Measurements from ENCODE around the gene ZNF326. TPM values are rescaled to one million over a fixed set of nuclear protein-coding genes. Genes with fewer than 3 reads are reported as not detected.

Gene ZNF326, protein sequence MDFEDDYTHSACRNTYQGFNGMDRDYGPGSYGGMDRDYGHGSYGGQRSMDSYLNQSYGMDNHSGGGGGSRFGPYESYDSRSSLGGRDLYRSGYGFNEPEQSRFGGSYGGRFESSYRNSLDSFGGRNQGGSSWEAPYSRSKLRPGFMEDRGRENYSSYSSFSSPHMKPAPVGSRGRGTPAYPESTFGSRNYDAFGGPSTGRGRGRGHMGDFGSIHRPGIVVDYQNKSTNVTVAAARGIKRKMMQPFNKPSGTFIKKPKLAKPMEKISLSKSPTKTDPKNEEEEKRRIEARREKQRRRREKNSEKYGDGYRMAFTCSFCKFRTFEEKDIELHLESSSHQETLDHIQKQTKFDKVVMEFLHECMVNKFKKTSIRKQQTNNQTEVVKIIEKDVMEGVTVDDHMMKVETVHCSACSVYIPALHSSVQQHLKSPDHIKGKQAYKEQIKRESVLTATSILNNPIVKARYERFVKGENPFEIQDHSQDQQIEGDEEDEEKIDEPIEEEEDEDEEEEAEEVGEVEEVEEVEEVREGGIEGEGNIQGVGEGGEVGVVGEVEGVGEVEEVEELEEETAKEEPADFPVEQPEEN
- total RNA-seq, result 28.1 TPM

DNA sequence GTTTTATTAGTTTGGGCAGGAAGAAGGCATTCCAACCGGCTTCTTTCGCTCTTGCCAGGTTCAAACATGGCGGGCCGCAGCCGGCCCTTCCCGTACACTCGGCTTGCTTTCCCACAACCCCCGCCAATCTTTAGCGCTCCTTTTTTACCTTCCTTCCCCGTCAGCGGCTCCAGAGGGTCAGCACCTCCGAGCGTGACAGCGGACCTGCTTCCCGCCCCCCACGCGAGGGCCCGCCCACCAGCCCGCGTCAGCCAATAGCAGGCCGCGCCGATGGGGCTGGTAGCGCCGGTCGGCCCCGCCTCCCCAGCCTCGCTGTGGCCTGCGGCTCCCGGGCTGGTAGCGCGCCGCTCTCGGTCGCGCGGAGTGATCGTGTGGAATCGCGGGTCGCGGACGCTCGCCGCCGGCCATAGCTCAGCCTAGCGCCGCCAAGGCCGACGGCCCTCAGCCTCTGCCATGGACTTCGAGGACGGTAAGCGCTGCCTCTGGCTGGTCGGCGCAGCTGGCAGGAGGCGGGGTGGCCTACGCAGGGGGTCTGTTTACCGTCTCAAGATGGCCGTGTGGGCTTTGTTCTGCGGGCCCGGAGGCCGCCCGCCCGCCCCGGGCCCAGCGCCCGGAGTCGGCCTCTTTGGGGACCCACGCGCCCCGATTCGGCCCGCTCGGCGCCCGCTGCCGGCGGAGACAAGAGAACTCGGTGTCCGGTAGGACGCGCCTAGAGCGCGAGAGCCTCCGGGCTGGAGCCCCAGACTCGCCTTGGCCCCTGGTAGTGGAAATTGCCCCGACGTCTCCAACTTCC is at the start of gene ZNF326:
TSS of gene ZNF326 (plus strand) at position 306 of the 793 bp plus-strand sequence. CDS start at position 454, 148 bp downstream.
- DNase-seq, result peak; percentile 98

DNA sequence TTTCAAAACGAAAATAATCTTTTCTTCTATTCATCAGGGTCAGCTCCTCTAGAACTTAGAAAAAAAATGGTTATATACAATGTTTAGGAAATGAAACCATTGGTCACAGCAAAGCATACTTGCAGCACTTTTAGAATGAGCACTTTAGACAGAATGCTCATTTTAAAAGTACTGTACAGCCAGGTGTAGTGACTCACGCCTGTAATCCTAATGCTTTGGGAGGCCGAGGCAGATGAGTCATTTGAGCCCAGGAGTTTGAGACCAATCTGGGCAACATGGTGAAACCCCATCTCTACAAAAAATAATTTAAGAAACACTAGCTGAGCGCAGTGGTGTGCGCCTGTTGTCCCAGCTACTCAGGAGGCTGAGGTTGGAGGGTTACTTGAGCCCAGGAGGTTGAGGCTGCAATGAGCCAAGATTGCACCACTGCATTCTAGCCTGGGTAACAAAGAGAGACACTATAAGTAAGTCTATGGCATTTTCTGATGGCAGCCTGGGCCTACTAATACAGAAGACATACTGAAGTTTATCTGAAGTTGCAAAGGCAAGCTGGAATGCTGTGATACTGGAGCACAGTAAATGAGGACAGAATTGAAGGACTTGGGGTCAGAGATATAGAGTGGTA is 48.9 kb upstream of the ZNF326 start:
- DNase-seq, result no peak

DNA sequence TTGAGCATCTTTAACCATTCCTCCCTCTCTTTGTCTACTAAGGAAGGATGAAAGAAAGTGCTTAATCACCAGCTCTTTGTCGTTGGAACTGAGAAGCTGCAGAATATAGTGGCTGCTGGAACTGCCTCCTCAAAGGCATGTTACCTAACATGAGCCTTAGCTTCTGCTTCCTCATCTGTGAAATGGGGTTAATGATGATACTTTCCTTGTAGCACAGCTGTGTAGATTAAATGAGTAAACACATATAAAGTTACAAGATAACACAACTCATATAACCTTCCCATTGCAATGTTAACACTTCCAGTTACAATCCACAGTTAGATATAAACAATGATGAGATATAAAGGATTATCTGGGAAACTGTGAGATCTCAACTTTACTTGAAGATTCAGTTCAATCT is 48.4 kb upstream of the ZNF326 start:
- DNase-seq, result no peak

DNA sequence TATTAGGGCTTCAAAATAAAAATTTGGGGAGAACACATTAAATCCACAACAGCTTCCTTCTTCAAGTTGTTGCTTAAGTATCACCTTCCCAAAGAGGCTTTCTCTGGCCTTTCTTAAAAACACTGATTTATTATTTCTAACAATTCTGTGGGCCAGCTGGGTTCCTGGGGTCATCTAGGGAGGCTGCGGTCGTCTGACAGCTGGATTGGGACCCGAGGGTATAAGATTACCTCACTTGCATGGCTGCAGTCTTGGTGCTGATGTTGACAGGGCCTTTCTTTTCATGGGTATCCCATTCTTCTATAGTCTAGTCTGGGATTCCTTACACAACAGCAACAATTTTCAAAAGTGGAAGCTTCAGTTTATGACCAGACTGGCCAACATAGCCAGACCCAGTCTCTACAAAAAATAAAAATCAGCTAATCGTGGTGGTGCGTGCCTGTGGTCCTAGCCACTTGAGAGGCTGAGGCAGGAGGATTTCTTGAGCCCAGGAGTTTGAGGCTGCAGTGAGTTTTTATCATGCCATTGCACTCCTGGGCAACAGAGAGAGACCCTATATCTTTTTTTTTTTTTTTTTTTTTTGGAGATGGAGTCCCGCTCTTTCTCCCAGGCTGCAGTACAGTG is 46.1 kb upstream of the ZNF326 start:
- DNase-seq, result no peak

DNA sequence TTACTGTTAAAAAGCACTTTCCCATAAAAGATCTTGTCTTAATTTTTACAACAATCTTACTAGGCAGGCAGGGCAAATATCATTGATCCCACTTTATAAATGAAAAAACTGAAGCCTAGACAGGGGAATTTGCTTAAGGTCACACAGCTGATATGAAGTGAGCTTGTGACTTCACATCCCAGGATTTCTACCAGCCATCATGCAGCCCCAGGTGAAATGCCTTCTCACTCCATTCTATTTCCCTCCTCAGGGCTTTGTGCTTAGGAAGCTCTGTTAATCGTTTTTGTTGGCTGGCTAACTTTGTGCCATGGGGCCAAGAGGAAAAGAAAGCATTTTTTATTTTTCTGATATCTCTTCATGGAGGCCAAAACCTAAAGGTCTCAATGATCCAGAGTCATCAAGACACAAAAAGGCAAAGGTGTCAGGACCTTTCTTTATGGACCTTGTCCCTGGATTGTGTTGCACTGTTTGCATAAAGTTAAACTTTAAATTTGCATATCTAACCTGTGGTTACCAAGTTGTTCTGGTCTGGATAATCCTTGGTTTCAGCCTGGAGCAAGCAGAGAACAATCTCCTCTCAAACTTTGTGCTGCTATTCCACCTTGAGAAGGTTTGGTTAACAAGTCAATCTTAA is 44.8 kb upstream of the ZNF326 start:
- no peak for DNase-seq

DNA sequence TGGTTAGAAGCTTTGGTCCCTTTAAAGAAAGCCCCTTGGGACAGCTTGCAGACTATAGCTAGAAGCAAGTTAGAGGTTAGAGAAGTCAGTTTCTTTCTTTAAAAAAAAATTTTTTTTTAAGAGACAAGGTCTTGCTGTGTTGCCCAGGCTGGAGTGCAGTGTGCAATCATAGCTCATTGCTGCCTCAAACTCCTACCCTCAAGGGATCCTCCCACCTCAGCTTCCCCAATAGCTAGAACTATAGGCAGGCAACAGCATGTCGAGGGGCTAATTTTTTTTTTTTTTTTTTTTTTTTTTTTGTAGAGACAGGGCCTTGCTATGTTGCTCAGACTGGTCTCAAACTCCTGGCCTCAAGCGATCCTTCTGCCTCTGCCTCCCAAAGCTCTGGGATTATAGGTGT is 44.2 kb upstream of the ZNF326 start:
- no peak for DNase-seq

DNA sequence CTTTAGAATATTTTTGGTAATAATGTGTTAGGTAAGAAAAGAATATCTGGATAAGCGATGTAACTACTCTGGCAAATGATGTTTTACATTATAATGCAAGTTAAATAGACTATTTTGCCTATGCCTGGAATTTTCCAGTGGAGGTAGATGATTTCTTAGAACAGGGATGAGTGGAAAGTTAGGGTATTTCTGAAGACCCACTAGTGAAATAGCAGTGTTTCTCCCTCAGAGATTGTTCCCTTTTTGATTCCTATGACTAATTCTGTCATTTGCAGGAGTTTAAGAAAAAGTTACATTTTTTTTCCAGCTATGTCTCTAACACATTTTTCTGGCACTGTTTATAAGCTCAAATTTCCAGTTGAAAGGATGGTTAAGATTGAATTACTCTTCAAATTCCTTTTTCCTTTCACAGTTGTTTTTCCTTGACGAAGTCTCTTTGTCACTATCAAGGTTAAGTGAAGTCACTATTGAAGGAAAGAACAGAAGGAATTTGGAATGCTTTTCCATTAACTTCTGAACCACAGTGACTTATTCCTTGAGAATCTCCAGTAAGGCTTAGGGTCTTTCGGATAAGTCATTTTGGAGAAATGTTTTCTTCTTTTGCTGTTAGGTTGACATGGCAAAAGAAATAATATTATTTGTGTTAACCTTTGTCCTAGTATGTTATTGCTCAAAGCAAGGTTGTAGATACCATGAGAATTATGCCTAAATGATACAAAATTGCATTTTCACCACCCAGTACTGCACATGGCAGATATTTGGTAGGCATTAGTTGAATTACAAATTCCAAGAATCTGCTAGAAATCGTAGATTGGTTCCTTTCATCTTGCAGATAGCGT is 42.9 kb upstream of the ZNF326 start:
- no peak for DNase-seq

DNA sequence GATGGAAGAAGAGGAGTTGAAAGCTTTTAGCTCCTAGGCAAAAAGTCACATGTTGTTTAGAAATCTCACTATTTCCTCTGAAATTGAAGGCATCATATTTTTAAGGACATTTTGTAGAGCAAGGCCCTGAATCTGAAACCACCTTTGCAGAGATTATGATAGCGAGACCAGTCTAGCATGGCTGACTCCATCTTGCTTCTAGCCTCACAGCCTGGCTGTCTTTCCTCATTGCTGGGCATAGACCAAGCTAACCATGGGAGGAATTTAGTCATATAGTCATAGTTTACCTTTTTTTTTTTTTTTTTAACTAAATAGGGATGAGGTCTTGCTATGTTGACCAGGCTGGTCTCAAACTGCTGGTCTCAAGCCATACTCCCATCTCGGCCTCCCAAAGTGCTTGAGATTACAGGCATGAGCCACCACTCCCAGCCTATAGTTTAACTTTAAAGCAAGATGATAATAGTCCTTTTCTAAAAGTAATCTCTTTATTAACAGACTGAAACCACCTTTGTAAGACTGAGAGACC is 42.2 kb upstream of the ZNF326 start:
- DNase-seq, result no peak

DNA sequence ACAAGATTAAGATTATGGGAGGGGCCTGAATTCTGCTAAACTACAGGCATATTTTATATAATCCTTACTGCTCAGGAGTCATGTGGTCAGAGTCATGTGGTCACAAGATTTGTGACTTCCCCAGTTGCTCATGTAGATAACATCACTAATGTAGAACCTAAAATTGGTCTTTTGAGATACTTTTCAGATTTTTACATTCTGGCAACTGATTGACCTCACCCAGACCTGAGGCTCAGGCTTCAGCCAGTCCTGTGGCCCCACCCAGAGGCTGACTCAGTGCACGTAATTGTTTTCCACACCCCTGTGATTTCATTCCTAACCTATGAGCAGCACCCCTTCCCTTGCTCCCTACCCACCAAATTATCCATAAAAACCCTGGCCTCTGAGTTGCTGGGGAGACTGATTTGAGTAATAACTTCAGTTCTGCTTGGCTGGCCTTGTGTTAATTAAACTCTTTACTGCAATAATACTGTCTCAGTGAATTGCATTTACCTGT is 41.7 kb upstream of the ZNF326 start:
- DNase-seq, result no peak

DNA sequence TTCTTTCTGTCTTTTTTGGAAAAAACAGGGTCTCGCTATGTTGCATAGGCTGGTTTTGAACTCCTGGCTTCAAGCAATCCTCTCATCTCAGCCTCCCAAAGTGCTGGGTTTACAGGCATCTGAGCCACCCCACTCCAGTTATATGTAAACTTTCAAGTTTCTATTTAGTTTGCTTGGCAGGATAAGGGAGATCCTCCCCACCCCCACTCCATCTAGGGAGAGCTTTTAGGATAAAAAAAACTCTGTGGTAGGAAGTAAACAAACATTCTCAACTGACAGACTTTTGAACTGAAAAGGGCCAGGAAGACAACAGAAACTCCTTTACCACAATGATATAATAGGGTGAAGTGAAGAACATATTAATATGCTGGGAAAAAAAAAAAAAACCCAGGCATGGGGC is 41.0 kb upstream of the ZNF326 start:
- no peak for DNase-seq

DNA sequence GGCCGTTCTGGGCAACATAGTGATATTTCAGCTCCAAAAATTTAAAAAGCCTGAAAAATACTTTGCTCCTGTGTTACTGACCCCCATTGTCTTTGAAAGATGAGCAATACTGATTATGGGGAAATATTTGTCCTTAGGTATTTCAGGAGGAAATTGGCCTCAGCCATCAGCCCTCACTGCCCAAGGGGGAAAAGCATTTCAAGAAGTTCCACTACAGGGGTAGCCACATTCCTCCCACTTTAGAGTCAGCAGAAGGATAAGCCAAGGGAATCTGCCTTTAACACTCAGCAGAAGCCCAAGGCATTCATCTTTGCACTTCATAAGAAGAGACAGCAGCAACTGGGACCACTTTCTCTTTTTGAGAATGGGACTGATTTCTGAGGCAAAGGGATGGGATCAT is 40.5 kb upstream of the ZNF326 start:
- no peak for DNase-seq

DNA sequence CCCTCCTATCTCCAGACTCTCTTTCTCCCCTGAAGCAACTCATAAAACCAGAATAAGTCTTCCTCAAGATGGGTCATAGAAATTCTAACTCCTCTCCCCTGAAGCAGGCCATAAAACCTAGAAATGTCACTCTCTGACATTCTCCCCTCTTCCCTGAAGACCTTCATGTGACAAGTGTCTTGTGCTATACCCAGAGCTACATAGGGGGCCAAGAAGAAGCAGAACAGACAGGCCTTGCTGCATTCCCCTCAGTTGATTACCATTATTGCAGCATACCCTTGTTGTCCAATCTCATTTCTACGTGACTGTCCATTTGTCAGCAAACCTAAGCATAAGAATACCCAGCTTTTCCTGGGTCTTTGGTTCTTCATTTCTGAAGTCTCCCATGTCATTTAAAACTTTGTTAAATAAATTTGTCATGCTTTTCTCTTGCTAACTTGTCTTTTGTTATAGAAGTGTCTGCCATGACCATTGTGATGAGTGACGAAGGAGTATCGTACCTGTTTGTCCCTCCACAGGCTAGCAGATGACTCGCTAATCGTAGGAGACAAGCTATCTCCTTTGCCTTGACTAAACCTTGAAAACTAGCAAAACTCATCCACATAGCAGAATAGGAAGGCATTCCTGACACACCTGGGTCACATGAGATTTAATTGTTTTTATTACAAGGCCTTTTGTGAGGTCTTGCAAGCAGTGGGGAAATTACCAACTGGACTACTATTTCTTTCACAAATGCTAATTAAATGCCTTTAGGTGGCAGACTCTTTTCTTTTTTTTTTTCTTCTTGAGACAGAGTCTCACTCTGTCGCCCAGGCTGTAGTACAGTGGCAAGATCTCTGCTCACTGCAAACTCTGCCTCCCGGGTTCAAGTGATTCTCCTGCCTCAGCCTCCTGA is 39.4 kb upstream of the ZNF326 start:
- no peak for DNase-seq

DNA sequence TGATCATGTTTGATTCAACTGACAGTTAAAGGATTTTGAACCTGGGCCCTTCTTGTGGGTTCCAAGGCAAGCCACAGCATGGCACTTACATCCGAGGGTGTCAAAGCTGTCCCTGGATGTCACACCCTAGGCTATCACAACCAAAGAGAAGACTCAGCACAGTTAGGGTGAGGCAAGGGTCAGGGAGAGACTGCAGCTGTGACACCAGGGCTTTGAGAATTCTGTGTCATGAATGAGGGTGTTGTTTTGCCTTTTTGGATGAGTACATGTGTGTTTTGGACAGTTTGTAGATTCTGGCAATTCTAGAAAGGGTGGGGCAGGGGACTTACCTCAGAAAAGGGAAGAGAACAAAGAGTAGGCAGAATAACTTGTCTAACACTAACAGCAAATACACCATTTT is 37.8 kb upstream of the ZNF326 start:
- DNase-seq, result no peak

DNA sequence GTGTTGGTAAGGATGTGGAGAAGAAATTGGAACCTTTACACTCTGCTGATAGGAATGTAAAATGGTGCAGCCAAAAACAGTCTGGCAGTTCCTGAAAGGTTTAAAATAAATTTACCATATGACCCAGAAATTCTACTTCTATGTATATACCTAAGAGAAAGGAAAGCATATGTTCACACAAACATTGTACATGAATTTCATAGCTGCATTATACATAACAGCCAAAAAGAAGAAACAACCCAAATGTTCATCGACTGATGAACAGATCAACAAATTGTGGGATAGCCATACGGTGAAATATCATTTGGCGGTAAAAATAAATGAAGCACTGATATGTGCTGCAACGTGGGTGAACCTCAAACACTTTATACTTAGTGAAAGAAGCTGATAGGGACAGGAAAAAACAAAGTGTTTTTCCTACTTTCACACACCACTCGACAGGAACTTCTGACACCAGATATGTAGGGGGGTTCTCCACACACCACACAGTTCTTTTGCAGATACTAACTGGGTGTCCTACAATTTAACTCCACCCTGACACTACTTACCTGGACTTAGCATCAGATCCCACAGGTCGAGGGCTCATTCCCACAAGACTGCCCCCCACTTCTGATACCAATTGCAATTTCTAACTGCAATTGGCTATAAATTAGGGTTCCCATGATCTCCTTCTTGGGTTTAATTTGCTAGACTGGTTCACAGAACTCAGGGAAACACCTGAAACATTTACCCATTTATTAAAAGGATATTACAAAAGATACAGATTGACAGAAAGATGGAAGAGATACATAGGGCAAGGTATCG is 35.9 kb upstream of the ZNF326 start:
- DNase-seq, result no peak

DNA sequence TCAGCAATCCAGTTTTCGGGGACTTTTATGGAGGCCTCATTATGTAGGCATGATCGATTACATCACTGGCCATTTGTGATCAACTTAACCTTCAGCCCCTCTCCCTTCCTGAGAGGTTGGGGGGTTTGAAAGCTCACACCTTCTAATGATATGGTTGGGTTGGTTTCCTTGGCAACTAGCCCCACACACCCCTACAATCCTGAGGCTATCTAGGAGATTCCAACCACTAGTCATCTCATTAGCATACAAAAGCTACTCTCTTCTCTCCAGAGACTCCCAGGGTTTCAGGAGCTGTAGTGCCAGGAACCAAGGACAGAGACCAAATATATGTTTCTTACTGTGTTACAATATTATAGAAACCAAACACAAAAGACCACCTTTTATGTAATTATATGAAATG is 35.2 kb upstream of the ZNF326 start:
- DNase-seq, result no peak

DNA sequence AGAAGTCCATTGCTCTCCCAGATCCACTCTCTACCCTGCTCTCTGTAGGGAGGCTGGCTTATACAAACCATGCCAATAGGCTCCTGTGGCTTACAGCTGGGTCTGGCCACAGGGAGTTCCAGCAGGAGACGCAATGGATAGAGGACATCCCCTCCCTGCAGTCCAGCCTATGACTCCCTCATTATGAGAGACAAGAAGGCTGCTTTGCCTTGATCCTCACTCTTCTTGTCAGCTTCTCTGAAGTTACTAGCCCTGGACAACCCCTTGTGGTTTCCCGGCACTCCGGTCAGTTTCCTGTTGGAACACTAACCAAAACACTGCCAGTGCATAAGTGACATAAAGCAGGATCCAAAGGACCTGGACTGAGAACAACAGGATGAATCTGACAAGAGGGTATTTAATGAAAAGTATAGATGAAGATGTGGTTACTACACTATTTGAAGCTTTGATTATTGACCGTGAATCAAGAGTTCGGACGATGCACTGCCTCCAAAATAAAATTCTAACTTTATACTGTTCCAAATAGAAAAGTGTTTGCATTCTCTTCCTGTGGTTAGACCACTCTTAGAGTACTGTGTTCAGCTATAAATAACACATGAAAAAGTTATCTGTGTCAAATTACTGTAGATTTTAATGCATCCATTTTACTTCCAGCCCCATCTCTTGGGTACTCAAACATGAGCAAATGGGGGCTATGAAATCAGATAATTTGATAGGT is 32.7 kb upstream of the ZNF326 start:
- DNase-seq, result no peak

DNA sequence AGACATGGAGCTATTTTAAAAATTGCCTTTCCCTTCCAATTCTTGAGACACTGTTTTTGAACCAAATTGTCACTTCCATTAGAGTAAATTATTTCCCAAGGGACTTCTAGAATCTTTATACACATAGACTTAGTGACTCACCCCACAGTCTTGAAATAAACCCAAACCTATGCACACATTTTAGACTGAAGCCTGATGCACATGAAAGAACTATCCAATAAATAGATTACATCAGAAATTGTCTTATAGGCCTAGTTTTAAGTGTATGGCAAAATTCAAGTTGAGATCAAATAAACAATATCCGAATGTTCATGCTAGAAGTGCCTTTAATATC is 32.2 kb upstream of the ZNF326 start:
- no peak for DNase-seq

DNA sequence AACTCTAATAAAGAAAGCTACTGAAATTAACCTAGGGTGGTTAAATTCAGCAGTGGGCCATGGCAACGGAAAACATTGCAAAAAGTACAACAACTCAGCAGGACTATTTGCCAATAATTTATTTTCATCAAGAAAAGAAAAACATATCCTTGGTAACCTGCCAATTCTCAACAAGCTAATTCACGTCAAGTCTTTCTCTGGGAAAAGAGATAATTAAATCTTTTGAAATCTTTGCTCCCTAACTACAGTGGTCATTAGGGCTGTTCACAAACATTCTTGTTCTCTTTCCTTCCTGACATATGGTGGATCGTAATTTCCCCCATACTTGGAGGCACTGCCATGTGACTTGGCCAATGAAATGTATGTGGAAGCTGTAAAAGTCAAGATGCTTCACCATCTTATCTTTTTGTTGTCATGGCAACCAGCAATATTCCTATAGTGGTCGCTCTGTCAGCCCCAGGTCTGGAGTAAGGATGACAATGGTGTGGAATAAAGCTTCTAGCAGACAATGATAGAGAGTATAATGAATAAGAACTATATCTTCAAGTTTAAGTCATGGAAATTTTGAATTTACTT is 29.6 kb upstream of the ZNF326 start:
- no peak for DNase-seq

All from tongue (tissue), 2 donors.